ENCODE results near the gene PEF1. TPM values are rescaled to one million over a fixed set of nuclear protein-coding genes. Genes with fewer than 3 reads are reported as not detected.

The PEF1 gene
- polyA plus RNA-seq, 1 donor (not counting 4 experiments of a cell fraction or from before 2014, with no cell fraction given), result 72.2 TPM

GRCh38 chr1:31598980-31599379 lies 45.7 kb downstream of the PEF1 start:
- Histone ChIP-seq H2AFZ (ENCODE audit: control insufficient read depth, low read length) (no peak overlapping the region), H3K9me3 (ENCODE audit: control insufficient read depth, low read depth, low read length) (no peaks in the 10 kb centered on the region), H3K27me3 (ENCODE audit: control insufficient read depth, extremely low read depth, insufficient read depth, low read length) (no peaks in the 10 kb centered on the region), H3K4me1 (ENCODE audit: control insufficient read depth, extremely low read depth, insufficient read depth, low read length) (no peaks in the 10 kb centered on the region), H4K20me1 (ENCODE audit: control insufficient read depth, extremely low read depth, insufficient read depth, low read length) (no peaks in the 10 kb centered on the region), H3K27ac (ENCODE audit: control insufficient read depth, insufficient read depth, low read length) (no peak overlapping the region), H3K79me2 (ENCODE audit: control insufficient read depth, insufficient read depth, low read length) (no peaks in the 10 kb centered on the region), H3K9me1 (ENCODE audit: control insufficient read depth, extremely low read depth, insufficient read depth, low read length) (no peaks in the 10 kb centered on the region), H3K4me3 (ENCODE audit: control insufficient read depth in 2 of 3, extremely low read depth in 1 of 3, insufficient read depth in 2 of 3, low read depth in 1 of 3, low read length in 3 of 3) (no peak overlapping the region), H3K36me3 (ENCODE audit: control insufficient read depth in 2 of 2, extremely low read depth in 1 of 2, insufficient read depth in 2 of 2, low read length in 2 of 2) (no peaks in the 10 kb centered on the region), H3K4me2 (ENCODE audit: control insufficient read depth, extremely low read depth, insufficient read depth, low read depth, low read length) (no peak overlapping the region), H3K9ac (ENCODE audit: control insufficient read depth, extremely low read depth, insufficient read depth, low read length) (no peak overlapping the region)
- FAIRE-seq, result no peak
- DNase-seq (ENCODE audit: low read depth, low spot score), result no peak
- TF ChIP-seq, protein P1, sequence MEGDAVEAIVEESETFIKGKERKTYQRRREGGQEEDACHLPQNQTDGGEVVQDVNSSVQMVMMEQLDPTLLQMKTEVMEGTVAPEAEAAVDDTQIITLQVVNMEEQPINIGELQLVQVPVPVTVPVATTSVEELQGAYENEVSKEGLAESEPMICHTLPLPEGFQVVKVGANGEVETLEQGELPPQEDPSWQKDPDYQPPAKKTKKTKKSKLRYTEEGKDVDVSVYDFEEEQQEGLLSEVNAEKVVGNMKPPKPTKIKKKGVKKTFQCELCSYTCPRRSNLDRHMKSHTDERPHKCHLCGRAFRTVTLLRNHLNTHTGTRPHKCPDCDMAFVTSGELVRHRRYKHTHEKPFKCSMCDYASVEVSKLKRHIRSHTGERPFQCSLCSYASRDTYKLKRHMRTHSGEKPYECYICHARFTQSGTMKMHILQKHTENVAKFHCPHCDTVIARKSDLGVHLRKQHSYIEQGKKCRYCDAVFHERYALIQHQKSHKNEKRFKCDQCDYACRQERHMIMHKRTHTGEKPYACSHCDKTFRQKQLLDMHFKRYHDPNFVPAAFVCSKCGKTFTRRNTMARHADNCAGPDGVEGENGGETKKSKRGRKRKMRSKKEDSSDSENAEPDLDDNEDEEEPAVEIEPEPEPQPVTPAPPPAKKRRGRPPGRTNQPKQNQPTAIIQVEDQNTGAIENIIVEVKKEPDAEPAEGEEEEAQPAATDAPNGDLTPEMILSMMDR (optimal IDR thresholded peaks at IDR 0.05 in 1 of 3, IDR thresholded peaks at IDR 0.05 in 1 of 3, conservative IDR thresholded peaks at IDR 0.05 in 1 of 3; ENCODE audit: extremely low read depth in 1 of 3, insufficient read depth in 2 of 3, low read length in 3 of 3), result no peak
- TF ChIP-seq EZH2 (IDR thresholded peaks at IDR 0.05; ENCODE audit: low read length), result no peak
- dilution Hi-C loops (cut with MboI; ENCODE audit: extremely low pct_ligation_motif_present, low sequenced_read_pairs), result no loop called here

DNA sequence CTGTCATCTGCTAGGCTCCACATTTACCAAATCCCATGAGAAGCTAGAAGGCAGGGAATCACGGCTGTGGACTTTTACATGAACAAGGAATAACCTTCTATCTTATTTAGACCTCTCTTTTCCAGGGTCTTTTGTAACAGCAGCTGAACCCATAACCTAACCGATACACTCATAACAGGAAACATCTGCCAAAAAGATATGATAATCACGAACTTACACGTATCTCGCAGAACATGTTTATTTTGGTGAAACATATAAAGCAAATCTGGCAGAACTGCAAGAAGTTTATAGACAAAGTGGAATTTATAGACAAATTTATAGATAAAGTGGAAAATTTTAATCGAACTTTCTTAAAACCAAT lies 48.0 kb downstream of the PEF1 start:
- dilution Hi-C loops (cut with MboI; ENCODE audit: extremely low pct_ligation_motif_present, low sequenced_read_pairs), result no loop called here
- no peaks in the 10 kb centered on the region for H3K9me1 ChIP-seq (ENCODE audit: control insufficient read depth, extremely low read depth, insufficient read depth, low read length)

More for the DNA sequence above, 48.0 kb downstream of the PEF1 start:
- H3K27me3 ChIP-seq (ENCODE audit: control insufficient read depth, extremely low read depth, insufficient read depth, low read length), result no peaks in the 10 kb centered on the region
- H3K27ac ChIP-seq (ENCODE audit: control insufficient read depth, insufficient read depth, low read length), result no peak overlapping the region
- H3K4me1 ChIP-seq (ENCODE audit: control insufficient read depth, extremely low read depth, insufficient read depth, low read length), result peaks cover 6% of the 10 kb centered on the region
- H3K4me2 ChIP-seq (ENCODE audit: control insufficient read depth, extremely low read depth, insufficient read depth, low read depth, low read length), result no peak overlapping the region
- H4K20me1 ChIP-seq (ENCODE audit: control insufficient read depth, extremely low read depth, insufficient read depth, low read length), result no peaks in the 10 kb centered on the region
- H3K9ac ChIP-seq (ENCODE audit: control insufficient read depth, extremely low read depth, insufficient read depth, low read length), result no peak overlapping the region
- no peak overlapping the region for H2AFZ ChIP-seq (ENCODE audit: control insufficient read depth, low read length)
- no peak for DNase-seq (ENCODE audit: low read depth, low spot score)
- no peak for FAIRE-seq
- no peaks in the 10 kb centered on the region for H3K9me3 ChIP-seq (ENCODE audit: control insufficient read depth, low read depth, low read length)
- no peaks in the 10 kb centered on the region for H3K79me2 ChIP-seq (ENCODE audit: control insufficient read depth, insufficient read depth, low read length)
- TF ChIP-seq, protein P1 (optimal IDR thresholded peaks at IDR 0.05 in 1 of 3, IDR thresholded peaks at IDR 0.05 in 1 of 3, conservative IDR thresholded peaks at IDR 0.05 in 1 of 3; ENCODE audit: extremely low read depth in 1 of 3, insufficient read depth in 2 of 3, low read length in 3 of 3), result no peak
- TF ChIP-seq EZH2 (IDR thresholded peaks at IDR 0.05; ENCODE audit: low read length), result no peak
- no peak overlapping the region for H3K4me3 ChIP-seq (ENCODE audit: control insufficient read depth in 2 of 3, extremely low read depth in 1 of 3, insufficient read depth in 2 of 3, low read depth in 1 of 3, low read length in 3 of 3)
- no peaks in the 10 kb centered on the region for H3K36me3 ChIP-seq (ENCODE audit: control insufficient read depth in 2 of 2, extremely low read depth in 1 of 2, insufficient read depth in 2 of 2, low read length in 2 of 2)

Measured in keratinocyte (primary cell).